Myocyte (in vitro differentiated cells): ENCODE data around the gene CAMKK1. TPM values are rescaled to one million over a fixed set of nuclear protein-coding genes. Genes with fewer than 3 reads are reported as not detected.
"Not testable (repeated sequence)": the region's sequence is repeated elsewhere in the genome, so short reads cannot be mapped to it uniquely, and the experiment has no call there.

Experiments used
- DNase-seq: peaks from one replicate; pipeline ENCODE4 v3.0.0-alpha.2; 2012; ENCODE audit warnings: low read depth
- total RNA-seq: library from RNA; depleted of rRNA; stranded (reverse); fragments of >200 nt; gene quantifications from 2 replicates; pipeline ENCODE4 v1.2.3, GENCODE V29; 2014

CAMKK1 gene
- total RNA-seq, 1 donor from 2014 or later: 2.6 TPM

DNA sequence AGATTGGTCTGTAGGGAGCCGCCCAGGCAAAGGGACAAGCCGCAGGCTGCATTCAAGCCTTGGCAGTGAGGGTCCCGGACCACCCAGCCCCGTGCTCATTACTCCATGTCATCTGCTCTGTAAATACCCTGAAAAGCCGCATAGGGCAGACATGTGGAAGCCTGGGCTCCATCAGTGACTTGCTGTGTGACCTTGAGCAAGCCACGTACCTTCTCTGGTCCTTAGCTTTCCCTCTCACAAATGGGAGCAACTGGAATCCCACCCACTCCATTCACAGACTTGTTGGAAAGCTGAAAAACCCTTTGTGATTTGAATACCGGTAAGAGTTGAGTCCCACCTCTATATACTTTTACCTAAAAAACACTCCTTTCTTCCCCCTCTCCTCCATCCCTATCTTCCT is 11.9 kb downstream of the CAMKK1 start:
- no peak for DNase-seq

DNA sequence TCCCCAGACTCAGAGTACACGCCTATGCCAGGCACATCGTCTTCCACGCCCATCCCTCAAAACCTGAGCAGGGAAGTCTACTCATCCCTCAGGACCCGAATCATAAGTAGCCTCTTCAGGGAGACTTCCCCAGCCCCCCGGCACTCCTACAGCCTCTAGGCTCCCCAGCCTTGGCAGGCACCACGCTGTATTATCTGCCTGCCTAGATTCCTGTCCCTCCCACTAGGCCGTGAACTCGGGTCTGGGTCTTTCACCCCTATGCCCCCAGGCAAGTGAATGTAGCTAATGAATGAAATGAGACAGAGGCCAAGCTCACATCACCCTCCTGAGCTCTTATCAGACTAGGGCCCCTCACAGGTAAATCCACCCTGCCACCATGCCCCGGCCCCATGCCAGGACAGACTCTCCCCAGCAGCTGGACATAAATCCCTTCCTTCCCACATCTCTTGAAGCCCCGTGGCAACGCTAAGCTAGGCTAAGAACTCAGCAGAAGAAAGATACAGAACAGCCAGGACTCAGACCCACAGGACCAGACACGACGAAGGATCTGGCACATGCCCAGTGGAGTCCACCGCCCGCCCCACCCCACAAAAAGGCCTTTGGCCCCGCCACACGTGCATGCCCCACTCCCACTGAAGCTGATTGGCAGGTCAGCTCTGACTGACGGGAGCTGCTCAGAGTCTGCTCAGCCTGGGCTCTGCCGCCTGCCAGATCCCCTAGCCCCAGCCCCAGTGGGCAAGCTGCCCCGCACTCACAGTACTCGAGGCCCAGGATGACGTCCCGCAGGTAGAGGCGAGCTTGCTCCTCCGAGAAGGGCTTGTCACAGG is 13.0 kb downstream of the CAMKK1 start:
- peak; percentile 51 for DNase-seq

DNA sequence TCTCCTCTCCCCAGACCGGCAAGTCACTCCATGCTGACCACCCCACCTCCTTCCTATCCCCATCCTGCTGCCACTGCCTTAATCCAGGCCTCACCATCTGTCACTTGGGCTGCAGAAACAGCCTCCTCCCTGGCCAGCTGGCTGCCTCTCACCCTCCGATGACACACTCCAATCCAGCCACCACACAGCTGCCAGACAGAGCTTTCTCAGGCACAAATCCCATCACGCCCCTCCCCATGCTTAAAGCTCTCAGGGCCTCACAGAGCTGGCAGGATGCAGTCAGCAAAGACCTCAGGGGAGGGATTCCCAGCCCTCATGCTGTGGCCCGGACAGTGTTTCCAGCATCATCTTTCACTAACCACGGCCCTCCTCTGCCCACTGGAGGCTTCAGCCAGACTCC is 13.7 kb downstream of the CAMKK1 start:
- DNase-seq: peak; percentile 99

DNA sequence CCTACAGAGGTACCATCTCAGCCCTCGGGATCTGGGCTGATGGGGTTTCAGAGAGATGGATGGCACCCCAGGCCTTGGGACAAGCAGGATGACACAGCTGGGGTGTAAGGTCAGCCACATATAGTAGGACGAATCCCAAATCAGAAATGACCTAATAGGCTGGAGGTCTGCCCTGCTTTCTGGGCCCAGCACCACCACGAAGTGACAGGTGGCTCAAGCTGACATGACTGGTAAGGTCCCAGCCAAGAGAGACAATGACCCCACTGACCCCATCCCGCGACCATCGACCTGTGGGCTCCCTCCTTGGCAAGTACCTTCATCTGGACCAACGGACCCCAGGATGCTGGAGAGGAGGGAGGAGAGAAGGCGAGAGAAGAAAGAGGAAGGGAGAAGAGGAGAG is 15.6 kb downstream of the CAMKK1 start:
- DNase-seq: peak; percentile 94

DNA sequence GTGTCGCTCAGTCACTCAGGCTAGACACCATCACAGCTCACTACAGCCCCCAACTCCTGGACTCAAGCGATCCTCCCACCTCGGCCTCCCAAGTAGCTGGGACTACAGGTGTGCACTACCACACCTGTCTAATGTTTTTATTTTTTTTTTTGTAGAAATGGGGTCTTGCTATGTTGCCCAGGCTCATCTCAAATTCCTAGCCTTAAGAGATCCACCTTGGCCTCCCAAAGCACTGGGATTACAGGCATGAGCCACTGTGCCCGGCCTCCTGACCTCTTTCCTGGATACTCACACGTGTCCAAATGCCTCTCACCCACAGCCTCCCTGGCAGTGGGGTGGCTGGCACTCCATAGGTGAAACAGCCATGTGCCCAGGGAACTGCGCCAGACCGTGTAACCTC is 17.5 kb downstream of the CAMKK1 start:
- no peak for DNase-seq

DNA sequence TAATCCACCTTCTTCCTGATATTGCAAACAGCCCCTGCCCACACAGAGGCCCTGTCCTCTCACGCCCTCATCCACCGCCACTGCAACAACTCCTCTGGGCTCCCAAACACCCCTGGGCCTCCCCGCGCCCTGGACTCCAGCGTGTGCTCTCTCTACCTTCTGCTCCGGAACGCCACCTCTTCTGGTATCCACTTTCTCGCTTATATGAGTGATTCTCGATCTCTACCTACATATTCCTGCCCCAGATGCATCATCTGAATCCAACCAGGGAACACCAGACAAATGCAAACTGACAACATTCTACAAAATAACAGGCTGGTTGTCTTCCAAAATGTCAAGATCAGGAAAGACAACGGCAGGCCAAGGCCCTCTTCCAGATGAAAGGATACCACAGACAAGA is 19.0 kb downstream of the CAMKK1 start:
- no peak for DNase-seq

DNA sequence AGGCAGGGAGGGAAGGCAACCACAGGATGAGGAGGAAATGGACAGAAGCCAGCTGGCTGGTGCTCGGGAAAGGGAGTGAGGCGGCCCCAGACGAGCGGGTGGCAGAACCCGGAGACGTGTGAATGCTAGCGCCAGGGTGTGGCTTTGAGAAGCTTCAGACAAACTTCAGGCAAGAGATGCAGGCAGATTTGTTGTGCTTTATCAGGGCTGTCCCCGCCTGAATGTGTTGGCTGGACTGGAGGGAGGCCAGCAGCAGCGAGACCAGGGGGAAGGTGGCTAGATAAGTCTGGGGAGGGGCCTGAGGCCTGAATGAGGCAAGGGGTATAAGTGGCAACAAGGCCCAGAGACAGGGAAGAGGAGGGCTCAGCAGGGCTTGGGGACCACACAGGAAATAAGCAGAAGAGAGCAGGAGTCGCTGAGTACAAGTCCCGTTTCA is 22.0 kb downstream of the CAMKK1 start:
- peak; percentile 47 for DNase-seq

DNA sequence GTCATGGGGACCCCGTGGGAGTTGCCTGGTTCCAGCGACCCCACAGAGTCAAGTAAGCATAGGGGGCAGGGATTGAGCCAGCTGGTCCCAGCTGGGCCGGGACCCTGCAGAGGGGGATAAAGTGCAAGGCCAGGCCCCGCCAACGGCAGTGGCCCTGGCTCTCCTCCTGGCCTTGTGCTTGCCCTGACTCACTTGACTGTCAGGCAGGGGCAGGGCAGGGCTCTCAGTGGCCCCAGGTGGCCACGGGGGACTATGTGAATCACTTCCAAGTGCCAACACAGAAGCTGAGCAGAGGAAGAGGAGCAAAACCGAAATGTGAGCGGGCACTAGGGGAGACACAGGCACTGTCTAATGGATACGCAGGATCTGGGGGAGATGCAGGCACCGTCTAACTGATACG is 25.2 kb downstream of the CAMKK1 start:
- DNase-seq: no peak

DNA sequence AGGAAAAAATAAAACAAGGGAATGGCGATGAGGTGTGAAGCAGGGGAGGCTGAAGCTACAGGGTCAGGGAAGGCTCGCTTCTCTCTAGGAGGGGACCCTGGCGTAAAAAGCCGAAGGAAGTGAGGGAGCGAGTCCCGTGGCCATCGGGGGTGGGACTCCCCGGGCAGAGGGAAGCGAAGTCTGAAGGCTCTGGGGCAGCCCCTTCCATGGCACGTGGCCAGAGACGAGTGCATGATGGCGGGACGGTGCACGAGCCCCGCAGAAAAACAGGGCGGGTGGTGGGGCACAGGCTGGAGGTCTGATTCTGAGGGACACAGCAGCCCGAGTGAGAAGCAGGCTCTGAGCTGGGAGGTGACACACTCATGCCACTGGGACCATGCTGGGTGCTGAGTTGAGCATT is 25.7 kb downstream of the CAMKK1 start:
- no peak for DNase-seq

DNA sequence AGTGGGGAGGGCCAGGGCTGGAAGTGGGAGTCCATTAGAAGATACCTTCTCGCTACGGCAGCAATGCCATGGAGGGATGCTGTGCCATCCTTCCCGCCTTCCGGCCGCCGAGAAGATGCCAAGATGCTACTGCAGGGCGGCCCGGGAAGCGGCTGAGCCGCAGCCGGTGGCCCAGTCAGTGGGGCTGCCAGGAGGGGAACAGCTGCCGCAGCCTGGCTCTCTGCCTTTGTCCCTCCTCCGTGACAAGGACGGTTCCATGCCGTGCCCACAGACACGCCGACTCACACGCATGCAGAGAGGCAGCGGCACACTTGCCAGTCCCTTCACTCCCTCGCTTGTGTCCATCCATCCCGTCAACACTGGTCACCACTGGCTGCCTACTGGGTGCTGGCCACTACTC is 26.6 kb downstream of the CAMKK1 start:
- no peak for DNase-seq

DNA sequence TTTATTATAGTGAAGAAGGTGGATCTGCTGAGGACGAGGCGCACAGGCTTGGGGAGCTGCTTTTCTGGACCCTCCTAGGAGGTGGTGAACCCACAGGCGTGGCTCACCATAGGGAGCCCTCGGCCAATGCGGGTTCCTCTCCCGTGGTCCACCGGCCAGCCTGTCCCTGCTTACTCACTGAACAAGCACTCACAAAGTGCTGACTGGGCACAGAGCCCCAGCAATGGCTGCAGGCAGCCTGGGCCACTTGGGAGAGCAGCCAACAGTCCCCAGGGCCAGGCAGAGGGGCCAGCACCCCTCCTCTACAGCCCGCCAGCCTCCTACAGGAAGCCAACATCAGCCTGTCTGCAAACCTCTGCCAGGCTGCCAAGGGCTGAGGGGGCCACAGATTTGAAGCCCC is 27.7 kb downstream of the CAMKK1 start:
- peak; percentile 74 for DNase-seq

DNA sequence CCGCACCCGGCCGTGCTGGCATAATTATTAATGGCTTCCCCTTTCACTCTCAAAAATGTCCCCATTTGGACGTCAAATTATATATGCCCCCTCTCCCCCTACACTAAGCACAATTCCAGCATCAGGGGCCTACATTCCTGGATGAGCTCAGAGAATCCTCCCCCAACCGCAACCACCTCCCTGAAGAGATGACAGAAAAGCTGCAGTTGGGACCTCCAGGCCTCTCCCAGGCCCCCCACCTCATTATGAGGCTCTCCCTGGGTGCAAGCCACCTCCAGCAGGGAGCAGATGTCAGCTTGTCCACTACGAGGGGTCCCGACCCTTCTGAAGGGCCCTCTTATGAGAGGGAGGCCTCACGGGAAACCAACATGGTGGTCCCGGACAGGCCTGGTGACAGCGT is 28.3 kb downstream of the CAMKK1 start:
- DNase-seq: no peak

DNA sequence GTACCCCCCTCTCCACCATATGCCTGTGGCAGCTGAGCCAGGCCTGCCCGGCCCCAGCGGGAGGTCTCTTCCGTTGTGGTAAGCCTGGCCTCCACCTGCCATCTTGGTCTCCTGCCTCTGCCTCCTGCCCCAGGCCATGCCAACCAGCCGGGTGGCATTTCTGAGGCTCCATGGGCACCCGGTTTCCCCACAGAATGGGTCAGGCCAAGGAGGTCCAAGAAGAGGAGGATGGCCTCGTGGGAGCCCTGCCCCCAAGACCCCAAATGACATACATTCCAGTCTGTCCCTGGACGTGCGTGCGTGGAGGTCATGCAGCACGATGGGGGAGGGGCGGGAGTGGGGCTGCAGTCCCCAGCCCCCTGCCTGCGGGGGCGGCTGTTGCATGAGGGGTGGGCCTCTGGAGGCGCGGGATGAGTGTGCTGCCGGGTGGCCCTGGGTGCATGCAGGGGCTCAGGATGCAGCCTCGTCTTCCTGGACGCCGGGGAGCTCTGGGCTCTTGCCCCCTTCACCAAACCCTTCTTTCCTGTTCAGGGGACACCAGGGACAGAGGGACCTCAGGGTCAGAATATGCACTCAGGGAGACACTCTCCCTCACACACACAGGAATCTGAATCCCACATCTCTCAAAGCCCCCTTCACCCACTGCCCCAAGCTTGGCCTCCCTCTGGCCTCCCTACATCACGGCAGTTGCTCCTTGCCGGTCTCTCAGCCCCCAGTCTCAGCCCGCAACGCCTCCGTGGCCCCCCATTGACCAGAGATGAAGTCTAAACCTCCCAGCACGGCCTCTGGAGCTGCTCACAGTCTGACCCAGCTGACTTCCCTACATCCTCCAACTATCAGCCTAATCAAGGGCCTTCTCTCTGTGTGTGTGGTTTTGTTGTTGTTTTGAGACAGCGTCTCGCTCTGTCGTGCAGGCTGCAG is 30.8 kb downstream of the CAMKK1 start:
- DNase-seq: no peak

DNA sequence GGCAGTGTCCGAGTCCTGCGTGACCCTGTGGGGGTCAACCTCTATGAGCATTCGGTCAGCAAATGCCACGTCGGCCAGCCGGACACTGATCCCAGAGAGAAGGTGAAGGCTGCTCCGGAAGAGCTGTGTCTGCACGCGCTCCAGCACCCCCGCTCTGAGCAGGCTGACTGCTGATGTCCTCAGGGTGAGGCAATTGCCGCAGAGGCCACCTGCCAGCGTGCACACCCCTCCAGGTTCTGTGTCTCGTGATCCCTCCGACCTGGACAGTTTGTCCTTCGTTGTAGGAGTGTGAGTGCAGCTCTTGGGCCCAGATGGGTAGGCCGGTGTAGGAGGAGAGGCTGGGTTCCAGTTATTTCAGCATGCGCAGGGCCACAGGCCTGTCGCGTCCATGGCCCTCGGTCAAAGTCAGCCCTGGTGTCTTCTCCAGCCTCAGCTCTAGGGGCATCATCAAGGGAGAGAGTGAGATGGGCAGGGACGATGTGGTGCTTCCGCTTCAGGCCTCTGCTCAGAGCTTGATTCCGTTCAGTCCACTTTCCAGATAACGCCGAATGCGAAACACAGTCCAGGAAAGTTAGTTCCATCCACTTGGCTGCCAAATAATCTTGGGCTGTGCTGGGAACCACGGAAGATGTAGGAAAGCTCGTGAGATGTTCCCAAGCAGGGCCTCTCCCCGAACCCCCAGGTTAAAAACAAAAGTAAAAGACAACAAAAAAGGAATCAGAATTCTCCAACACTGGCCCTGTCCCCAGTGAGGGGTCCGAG is 31.7 kb downstream of the CAMKK1 start:
- no peak for DNase-seq

DNA sequence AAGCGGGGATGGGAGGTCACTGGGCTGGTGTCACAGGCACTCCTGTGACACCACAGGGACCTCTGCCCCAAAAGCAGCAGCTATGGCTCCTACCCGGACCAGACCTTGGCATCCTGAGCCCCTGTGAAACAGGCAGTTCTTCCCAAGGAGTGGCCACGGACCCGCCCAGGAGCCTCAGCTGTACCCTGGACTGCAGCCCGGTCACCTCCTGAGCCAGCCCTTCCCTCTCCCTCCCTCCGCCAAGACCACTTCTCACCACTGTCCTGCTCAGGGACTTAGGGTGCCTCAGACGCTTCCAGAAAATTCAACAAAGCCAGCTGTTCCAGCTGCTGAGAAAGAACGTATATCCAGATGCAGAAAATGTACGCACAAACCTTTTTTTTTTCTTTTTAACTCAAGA is 32.9 kb downstream of the CAMKK1 start:
- no peak for DNase-seq

DNA sequence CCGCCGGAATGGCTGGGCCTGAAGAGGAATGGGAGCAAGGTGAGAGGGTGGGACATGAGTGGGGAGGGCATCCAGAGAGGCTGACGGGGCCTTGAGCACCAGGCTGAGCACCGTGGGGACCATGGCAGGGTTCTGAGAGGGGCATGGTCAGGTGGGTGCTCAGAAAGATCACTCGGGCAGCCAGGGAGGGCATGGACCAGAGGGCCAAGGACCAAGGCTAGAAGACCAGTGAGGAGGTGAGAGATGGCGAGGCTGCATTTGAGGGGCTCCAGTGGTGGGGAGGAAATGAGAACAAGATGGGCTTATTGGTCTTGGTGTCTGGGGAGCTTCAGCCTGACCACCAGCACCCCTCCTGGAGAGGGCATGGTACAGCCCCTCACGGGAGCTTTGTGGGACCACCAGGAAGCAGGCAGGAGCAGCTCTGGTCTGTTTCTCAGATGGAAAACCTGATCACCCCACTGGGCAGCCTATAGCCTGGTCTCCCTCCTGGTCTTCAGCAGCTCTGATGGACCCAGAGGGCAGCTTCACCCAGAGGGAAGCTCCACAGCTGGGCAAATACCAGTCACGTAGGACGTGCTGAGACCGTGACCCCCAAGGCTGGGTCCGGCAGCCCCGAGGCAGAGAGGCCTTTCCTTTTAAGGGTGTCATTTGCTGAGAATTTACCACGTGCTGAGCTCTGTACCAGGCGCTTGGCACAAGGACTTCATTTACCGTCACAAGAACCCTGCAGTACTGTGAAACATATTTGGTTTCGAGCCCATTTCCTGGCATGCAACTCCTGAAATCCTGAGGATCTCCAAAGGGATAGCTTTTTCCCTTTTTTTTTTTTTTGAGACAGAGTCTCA is 35.4 kb downstream of the CAMKK1 start:
- DNase-seq: no peak

DNA sequence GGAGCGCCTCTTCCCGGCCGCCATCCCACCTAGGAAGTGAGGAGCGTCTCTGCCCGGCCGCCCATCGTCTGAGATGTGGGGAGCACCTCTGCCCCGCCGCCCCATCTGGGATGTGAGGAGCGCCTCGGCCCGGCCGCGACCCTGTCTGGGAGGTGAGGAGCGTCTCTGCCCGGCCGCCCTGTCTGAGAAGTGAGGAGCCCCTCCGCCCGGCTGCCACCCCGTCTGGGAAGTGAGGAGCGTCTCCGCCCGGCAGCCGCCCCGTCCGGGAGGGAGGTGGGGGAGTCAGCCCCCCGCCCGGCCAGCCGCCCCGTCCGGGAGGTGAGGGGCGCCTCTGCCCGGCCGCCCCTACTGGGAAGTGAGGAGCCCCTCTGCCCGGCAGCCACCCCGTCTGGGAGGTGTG is 38.6 kb downstream of the CAMKK1 start:
- DNase-seq: not testable (repeated sequence)

DNA sequence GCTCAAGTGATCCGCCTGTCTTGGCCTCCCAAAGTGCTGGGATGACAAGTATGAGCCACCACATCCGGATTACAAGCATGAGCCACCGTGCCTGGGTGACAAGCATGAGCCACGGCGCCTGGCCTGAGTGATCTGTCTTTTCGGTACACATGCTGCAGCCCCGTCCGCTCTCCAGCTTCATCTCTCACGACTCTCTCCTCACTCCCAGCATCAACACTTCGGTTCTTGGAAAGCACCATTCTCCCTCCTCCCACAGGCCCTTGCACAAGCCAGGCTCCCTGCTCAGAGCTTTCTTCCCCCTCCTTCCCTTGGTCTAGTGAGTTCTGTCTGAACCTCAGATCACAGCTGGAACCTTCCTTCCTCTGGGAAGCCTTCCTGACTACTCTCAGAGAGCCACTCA is 40.3 kb downstream of the CAMKK1 start:
- DNase-seq: no peak

DNA sequence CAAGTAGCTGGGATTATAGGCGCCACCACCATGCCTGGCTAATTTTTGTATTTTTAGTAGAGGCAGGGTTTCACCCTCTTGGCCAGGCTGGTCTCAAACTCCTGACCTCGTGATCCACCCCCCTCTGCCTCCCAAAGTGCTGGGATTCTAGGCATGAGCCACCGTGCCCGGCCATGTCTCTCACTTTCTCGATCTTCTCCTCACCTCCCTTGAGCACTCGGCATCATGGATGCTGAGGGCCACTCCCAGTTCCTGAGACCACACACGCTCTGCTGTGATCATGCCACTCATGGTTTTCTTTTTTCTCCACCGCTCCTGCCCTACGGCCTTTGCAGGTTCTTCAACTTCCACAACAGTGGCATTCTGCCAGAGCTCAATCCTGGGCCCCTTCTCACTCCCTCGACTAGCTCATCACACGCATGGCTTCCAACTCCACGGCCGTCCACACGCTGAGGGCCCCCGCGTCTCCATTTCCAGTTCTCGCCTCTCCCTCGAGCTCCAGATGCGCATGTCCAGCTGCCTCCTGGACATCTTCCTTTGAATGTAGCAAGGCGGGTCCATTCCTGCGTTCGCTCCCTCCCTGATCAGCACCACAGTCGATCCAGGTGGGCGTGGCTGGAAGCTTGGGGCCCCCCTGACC is 41.3 kb downstream of the CAMKK1 start:
- DNase-seq: no peak

DNA sequence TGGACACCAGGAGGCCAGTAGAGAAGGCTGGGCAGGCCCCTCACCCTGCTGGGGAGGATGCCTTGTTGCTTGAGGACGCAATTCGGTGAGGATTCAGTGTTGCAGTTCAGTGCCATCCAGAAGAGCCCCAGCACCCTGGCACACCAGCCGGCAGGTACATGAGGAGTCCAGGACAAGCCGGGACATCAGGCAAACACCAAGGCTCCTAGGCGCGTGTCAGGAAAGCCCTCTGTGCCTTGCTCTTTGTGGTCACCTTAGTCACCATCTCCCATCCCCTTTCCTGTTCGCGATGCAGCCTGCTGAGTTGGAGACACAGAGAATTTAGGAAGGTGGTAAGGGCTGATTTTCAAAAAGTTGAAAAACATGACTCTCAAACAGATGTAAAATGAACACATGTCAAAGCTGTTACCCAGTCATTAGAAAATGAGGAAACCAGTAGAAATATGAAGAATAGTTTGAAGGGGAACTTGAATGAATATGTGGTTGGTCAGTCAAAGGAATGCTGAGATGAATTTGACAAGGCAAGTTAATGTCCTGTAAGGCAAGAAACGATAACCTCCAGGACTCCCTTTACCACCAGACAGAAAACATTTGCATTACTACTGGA is 44.5 kb downstream of the CAMKK1 start:
- no peak for DNase-seq
